Pons (tissue), 1 donor: ENCODE data around the gene CLEC4G.
A peak's percentile ranks its signal among the peaks of the same experiment; 100 is the strongest.

Experiments used
- DNase-seq: peaks from one replicate; pipeline ENCODE4 v3.0.0-alpha.2; 2016; ENCODE audit warnings: low spot score

CLEC4G gene

GRCh38 chr19:7729211-7729610 is 2.7 kb downstream of the CLEC4G start:
- no peak for DNase-seq

GRCh38 chr19:7725791-7726190 is 6.1 kb downstream of the CLEC4G start:
- DNase-seq = no peak

- no peak for DNase-seq
These were observed 9.7 kb downstream of the CLEC4G start for GRCh38 chr19:7722231-7722651.

- DNase-seq = no peak
These were observed 11.6 kb downstream of the CLEC4G start for GRCh38 chr19:7720351-7720750.

- DNase-seq = no peak
These were observed 13.2 kb downstream of the CLEC4G start for GRCh38 chr19:7718668-7719067.

GRCh38 chr19:7716762-7717161 is 15.1 kb downstream of the CLEC4G start:
- no peak for DNase-seq

GRCh38 chr19:7715671-7716070 is 16.2 kb downstream of the CLEC4G start:
- DNase-seq = no peak

GRCh38 chr19:7710616-7711015 is 21.3 kb downstream of the CLEC4G start:
- DNase-seq = no peak

- DNase-seq = no peak
These were observed 21.9 kb downstream of the CLEC4G start for GRCh38 chr19:7709932-7710460.

GRCh38 chr19:7706955-7707456 is 24.9 kb downstream of the CLEC4G start:
- no peak for DNase-seq

GRCh38 chr19:7706188-7706954 is 25.5 kb downstream of the CLEC4G start:
- no peak for DNase-seq

- peak; percentile 33 for DNase-seq
These were observed 26.3 kb downstream of the CLEC4G start for GRCh38 chr19:7705387-7706187.

GRCh38 chr19:7704280-7705060 is 27.4 kb downstream of the CLEC4G start:
- no peak for DNase-seq

GRCh38 chr19:7703332-7703731 is 28.6 kb downstream of the CLEC4G start:
- no peak for DNase-seq

- DNase-seq = no peak
These were observed 30.1 kb downstream of the CLEC4G start, which contains the start of gene FCER2 for GRCh38 chr19:7701654-7702457. TSS of gene FCER2 (minus strand) at chr19:7702131. CDS start at chr19:7699760, 2,371 bp downstream.

GRCh38 chr19:7701049-7701653 is 30.8 kb downstream of the CLEC4G start:
- DNase-seq = no peak

- DNase-seq = no peak
These were observed 32.2 kb downstream of the CLEC4G start for GRCh38 chr19:7699417-7700401.

- no peak for DNase-seq
These were observed 32.9 kb downstream of the CLEC4G start for GRCh38 chr19:7699003-7699402.

- no peak for DNase-seq
These were observed 33.3 kb downstream of the CLEC4G start for GRCh38 chr19:7698583-7698982.
